ENCODE data around the gene CBX2.
"Not testable (repeated sequence)": the region's sequence is repeated elsewhere in the genome, so short reads cannot be mapped to it uniquely, and the experiment has no call there.

The CBX2 gene

GRCh38 chr17:79772726-79773125 lies 5.2 kb upstream of the CBX2 start:
- not testable (repeated sequence) for DNase-seq

GRCh38 chr17:79774561-79774975 lies 3.4 kb upstream of the CBX2 start:
- no peak for DNase-seq

GRCh38 chr17:79775632-79776031 lies 2.3 kb upstream of the CBX2 start:
- DNase-seq: no peak

GRCh38 chr17:79776376-79777119 lies 1.4 kb upstream of the CBX2 start:
- DNase-seq: no peak

- DNase-seq: peak; percentile 73
These were observed 641 bp upstream of the CBX2 start for GRCh38 chr17:79777120-79777893.

GRCh38 chr17:79778504-79779083 lies 646 bp downstream of the CBX2 start:
- no peak for DNase-seq

GRCh38 chr17:79779084-79779529 lies 1.2 kb downstream of the CBX2 start:
- DNase-seq: no peak

GRCh38 chr17:79779661-79780365 lies 1.9 kb downstream of the CBX2 start:
- DNase-seq: no peak

- no peak for DNase-seq
These were observed 3.2 kb downstream of the CBX2 start for GRCh38 chr17:79781012-79781650.

- DNase-seq: no peak
These were observed 4.0 kb downstream of the CBX2 start for GRCh38 chr17:79781736-79782575.

- no peak for DNase-seq
These were observed 5.9 kb downstream of the CBX2 start for GRCh38 chr17:79783891-79784290.

GRCh38 chr17:79784353-79785016 lies 6.5 kb downstream of the CBX2 start:
- DNase-seq: no peak

- DNase-seq: no peak
These were observed 7.3 kb downstream of the CBX2 start for GRCh38 chr17:79785017-79785899.

- no peak for DNase-seq
These were observed 8.2 kb downstream of the CBX2 start for GRCh38 chr17:79785900-79786810.

- no peak for DNase-seq
These were observed 9.1 kb downstream of the CBX2 start for GRCh38 chr17:79786930-79787643.

GRCh38 chr17:79788455-79788854 lies 10.5 kb downstream of the CBX2 start:
- no peak for DNase-seq

GRCh38 chr17:79788989-79789942 lies 11.3 kb downstream of the CBX2 start:
- DNase-seq: no peak
